Activated naive CD4-positive, alpha-beta T cell treated with anti-CD3 and anti-CD28 coated beads, Interleukin-2, amount 50 U/mL, for 24 hours (primary cell): Measurements from ENCODE around the gene INCENP.
"Not testable (repeated sequence)": the region's sequence is repeated elsewhere in the genome, so short reads cannot be mapped to it uniquely, and the experiment has no call there.

ENCODE experiments used
- H3K27ac Mint-ChIP-seq: one replicate; pipeline ENCODE4 v1.8.0; 2021; ENCODE audit warnings: mild to moderate bottlenecking, mixed read lengths
- H3K27me3 Mint-ChIP-seq: one replicate; pipeline ENCODE4 v1.8.0; 2021; ENCODE audit warnings: mixed read lengths
- H3K36me3 Mint-ChIP-seq: one replicate; pipeline ENCODE4 v1.8.0; 2021; ENCODE audit warnings: mixed read lengths
- H3K4me1 Mint-ChIP-seq: one replicate; pipeline ENCODE4 v1.8.0; 2021; ENCODE audit warnings: mixed read lengths
- H3K4me3 Mint-ChIP-seq: one replicate; pipeline ENCODE4 v1.8.0; 2021; ENCODE audit warnings: mild to moderate bottlenecking, mixed read lengths
- H3K9me3 Mint-ChIP-seq: one replicate; pipeline ENCODE4 v1.8.0; 2021; ENCODE audit warnings: mixed read lengths

The INCENP gene

GRCh38 chr11:62123669-62124185 is at the start of gene INCENP:
Gene INCENP, plus strand, starts transcription at chr11:62124011. Its CDS starts 4,151 bp downstream, at chr11:62128162.
- Mint-ChIP-seq H3K27me3 (no peaks in the 10 kb centered on the region), H3K9me3 (no peaks in the 10 kb centered on the region), H3K27ac (peak within 1 kb of the TSS; percentile 90), H3K36me3 (no peaks in the 10 kb centered on the region), H3K4me1 (peaks cover 23% of the 10 kb centered on the region), H3K4me3 (peak within 1 kb of the TSS; percentile 94)

GRCh38 chr11:62075438-62075837 is 48.4 kb upstream of the INCENP start:
- no peak overlapping the region for H3K4me3 Mint-ChIP-seq
- no peaks in the 10 kb centered on the region for H3K36me3 Mint-ChIP-seq
- no peaks in the 10 kb centered on the region for H3K4me1 Mint-ChIP-seq
- H3K9me3 Mint-ChIP-seq: no peaks in the 10 kb centered on the region
- H3K27me3 Mint-ChIP-seq: no peaks in the 10 kb centered on the region
- H3K27ac Mint-ChIP-seq: no peak overlapping the region

- H3K27ac Mint-ChIP-seq: no peak overlapping the region
- H3K4me1 Mint-ChIP-seq: peaks cover 6% of the 10 kb centered on the region
- H3K27me3 Mint-ChIP-seq: no peaks in the 10 kb centered on the region
- no peaks in the 10 kb centered on the region for H3K36me3 Mint-ChIP-seq
- H3K4me3 Mint-ChIP-seq: no peak overlapping the region
- no peaks in the 10 kb centered on the region for H3K9me3 Mint-ChIP-seq
Observed at GRCh38 chr11:62077132-62077531, 46.7 kb upstream of the INCENP start.

GRCh38 chr11:62081378-62082291 is 42.2 kb upstream of the INCENP start:
- H3K36me3 Mint-ChIP-seq: no peaks in the 10 kb centered on the region
- no peaks in the 10 kb centered on the region for H3K27me3 Mint-ChIP-seq
- H3K4me1 Mint-ChIP-seq: peaks cover 8% of the 10 kb centered on the region
- no peaks in the 10 kb centered on the region for H3K9me3 Mint-ChIP-seq
- no peak overlapping the region for H3K27ac Mint-ChIP-seq
- H3K4me3 Mint-ChIP-seq: no peak overlapping the region

GRCh38 chr11:62082292-62082657 is 41.5 kb upstream of the INCENP start:
- Mint-ChIP-seq H3K9me3 (no peaks in the 10 kb centered on the region), H3K36me3 (no peaks in the 10 kb centered on the region), H3K4me1 (peaks cover 8% of the 10 kb centered on the region), H3K27ac (no peak overlapping the region), H3K4me3 (no peak overlapping the region), H3K27me3 (no peaks in the 10 kb centered on the region)

DNA sequence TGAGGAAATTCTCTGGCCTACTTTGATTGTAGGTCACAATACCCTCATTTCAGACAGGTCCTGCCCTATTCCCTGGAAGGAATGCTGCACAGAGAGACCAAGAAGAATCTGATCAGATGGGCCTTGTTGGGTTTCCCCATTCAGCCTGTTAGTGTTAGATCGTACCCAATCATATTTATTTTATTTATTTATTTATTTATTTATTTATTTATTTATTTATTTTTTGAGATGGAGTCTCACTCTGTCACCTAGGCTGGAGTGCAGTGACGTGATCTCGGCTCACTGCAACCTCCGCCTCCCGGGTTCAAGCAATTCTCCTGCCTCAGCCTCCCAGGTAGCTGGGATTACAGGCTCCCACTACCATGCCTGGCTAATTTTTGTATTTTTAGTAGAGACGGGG is 39.0 kb upstream of the INCENP start:
- not testable (repeated sequence) for H3K27me3 Mint-ChIP-seq, H3K9me3 Mint-ChIP-seq, H3K27ac Mint-ChIP-seq, H3K36me3 Mint-ChIP-seq, H3K4me3 Mint-ChIP-seq, H3K4me1 Mint-ChIP-seq

- Mint-ChIP-seq H3K27ac (no peak overlapping the region), H3K4me3 (no peak overlapping the region), H3K36me3 (peaks cover 2% of the 10 kb centered on the region), H3K27me3 (peaks cover 3% of the 10 kb centered on the region), H3K9me3 (peaks cover 3% of the 10 kb centered on the region), H3K4me1 (no peaks in the 10 kb centered on the region)
Observed at GRCh38 chr11:62087694-62088093, 36.1 kb upstream of the INCENP start.

- H3K9me3 Mint-ChIP-seq: peaks cover 3% of the 10 kb centered on the region
- H3K27ac Mint-ChIP-seq: no peak overlapping the region
- H3K4me1 Mint-ChIP-seq: no peaks in the 10 kb centered on the region
- H3K36me3 Mint-ChIP-seq: peaks cover 2% of the 10 kb centered on the region
- peaks cover 3% of the 10 kb centered on the region for H3K27me3 Mint-ChIP-seq
- no peak overlapping the region for H3K4me3 Mint-ChIP-seq
Observed at GRCh38 chr11:62088331-62088933, 35.4 kb upstream of the INCENP start.

DNA sequence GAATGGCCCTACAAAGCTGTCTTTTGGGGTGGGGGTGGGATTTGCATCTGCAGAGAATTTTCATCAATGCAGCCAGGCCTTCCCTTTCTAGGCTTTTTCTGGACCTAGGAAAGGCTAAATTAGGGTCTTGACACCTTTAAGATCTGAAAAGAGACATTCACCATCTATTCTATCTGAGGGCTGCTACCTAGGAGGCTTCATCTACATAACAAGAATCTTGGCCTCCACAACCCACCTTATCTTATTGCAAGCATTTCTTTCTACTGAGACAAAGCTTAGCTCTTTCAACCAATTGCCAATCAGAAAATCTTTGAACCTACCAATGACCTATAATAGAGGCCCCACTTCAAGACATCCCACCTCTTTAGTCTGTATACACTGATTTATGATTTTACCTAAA is 20.7 kb upstream of the INCENP start:
- Mint-ChIP-seq H3K27ac (no peak overlapping the region), H3K27me3 (no peaks in the 10 kb centered on the region), H3K36me3 (no peaks in the 10 kb centered on the region), H3K4me1 (peaks cover 13% of the 10 kb centered on the region), H3K4me3 (no peak overlapping the region), H3K9me3 (no peaks in the 10 kb centered on the region)

- H3K9me3 Mint-ChIP-seq: no peaks in the 10 kb centered on the region
- peaks cover 13% of the 10 kb centered on the region for H3K4me1 Mint-ChIP-seq
- H3K4me3 Mint-ChIP-seq: no peak overlapping the region
- H3K27ac Mint-ChIP-seq: peak overlapping the region; percentile 30
- H3K27me3 Mint-ChIP-seq: no peaks in the 10 kb centered on the region
- no peaks in the 10 kb centered on the region for H3K36me3 Mint-ChIP-seq
Observed at GRCh38 chr11:62103986-62104385, 19.8 kb upstream of the INCENP start.

- Mint-ChIP-seq H3K27ac (peak overlapping the region; percentile 18), H3K27me3 (no peaks in the 10 kb centered on the region), H3K4me1 (peaks cover 13% of the 10 kb centered on the region), H3K36me3 (no peaks in the 10 kb centered on the region), H3K4me3 (peak overlapping the region; percentile 75), H3K9me3 (no peaks in the 10 kb centered on the region)
Observed at GRCh38 chr11:62104816-62105653, 18.8 kb upstream of the INCENP start.

DNA sequence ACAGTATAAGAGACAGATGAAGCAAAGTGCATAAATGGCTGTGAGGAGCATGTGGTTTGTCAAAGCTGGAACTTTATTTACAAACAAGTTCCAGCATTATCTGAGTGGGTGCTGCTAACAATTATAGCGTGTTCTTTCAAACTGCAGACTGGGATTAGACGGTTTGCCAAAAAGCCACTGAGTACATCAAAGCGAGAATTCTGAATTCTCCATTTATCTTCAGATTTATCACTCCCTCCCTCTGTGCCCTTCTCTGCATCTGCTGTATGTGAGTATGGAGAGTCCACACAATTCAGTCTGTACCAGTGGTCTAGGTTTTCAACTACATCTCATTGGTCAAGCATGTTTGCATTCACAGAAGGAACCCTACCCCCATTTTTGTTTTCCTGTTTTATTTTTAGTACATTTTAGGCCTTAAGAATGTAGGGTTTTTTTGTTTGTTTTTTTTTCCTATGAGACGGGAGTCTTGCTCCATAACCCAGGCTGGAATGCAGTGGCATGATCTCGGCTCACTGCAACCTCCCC is 18.1 kb upstream of the INCENP start:
- Mint-ChIP-seq H3K4me1 (peaks cover 13% of the 10 kb centered on the region), H3K36me3 (no peaks in the 10 kb centered on the region), H3K27ac (peak overlapping the region; percentile 18), H3K4me3 (peak overlapping the region; percentile 75), H3K27me3 (peaks cover under 1% of the 10 kb centered on the region), H3K9me3 (no peaks in the 10 kb centered on the region)

DNA sequence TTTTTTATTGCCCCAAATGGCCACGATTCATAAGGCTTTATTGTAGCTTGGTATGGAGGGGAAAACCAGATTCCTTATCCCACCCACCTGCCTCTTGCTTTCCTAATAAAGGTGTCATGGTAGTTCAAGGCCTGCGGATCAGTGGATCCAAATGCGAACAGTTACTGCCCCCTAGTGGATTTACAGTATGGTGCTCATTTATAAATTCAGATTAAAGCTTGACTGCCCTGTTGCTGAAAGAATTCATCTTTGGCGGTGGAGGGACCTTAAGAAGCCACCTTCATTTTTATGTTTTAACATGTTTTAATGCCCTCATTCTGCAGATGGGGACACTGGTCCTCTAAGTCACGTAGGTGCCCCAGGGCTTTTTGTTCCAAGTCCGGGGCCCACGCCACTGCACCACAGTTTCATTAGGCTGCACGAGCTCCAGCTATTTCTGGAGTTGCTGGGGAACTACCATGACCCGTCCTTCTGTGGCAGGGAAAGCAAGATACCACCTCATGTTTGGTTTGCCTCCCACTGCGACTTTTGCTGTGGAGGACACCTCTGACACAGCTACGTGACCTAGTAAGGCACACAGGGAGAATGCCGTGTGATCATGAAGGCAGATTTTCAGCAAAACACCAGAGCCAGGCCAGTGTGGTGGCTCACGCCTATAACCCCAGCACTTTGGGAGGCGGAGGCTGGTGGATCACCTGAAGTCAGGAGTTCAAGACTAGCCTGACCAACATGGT is 15.6 kb upstream of the INCENP start:
- peaks cover 1% of the 10 kb centered on the region for H3K27me3 Mint-ChIP-seq
- no peak overlapping the region for H3K4me3 Mint-ChIP-seq
- no peaks in the 10 kb centered on the region for H3K9me3 Mint-ChIP-seq
- peaks cover 13% of the 10 kb centered on the region for H3K4me1 Mint-ChIP-seq
- H3K36me3 Mint-ChIP-seq: no peaks in the 10 kb centered on the region
- no peak overlapping the region for H3K27ac Mint-ChIP-seq

GRCh38 chr11:62108971-62109404 is 14.8 kb upstream of the INCENP start:
- Mint-ChIP-seq H3K27ac (no peak overlapping the region), H3K9me3 (no peaks in the 10 kb centered on the region), H3K4me3 (no peak overlapping the region), H3K4me1 (peaks cover 13% of the 10 kb centered on the region), H3K27me3 (peaks cover 1% of the 10 kb centered on the region), H3K36me3 (no peaks in the 10 kb centered on the region)
